Measurements from ENCODE around the gene MLH3. TPM values are rescaled to one million over a fixed set of nuclear protein-coding genes. Genes with fewer than 3 reads are reported as not detected.

MLH3 gene
- polyA plus RNA-seq, 1 donor (not counting 4 experiments of a cell fraction or from before 2014, with no cell fraction given) = 13.0 TPM

DNA sequence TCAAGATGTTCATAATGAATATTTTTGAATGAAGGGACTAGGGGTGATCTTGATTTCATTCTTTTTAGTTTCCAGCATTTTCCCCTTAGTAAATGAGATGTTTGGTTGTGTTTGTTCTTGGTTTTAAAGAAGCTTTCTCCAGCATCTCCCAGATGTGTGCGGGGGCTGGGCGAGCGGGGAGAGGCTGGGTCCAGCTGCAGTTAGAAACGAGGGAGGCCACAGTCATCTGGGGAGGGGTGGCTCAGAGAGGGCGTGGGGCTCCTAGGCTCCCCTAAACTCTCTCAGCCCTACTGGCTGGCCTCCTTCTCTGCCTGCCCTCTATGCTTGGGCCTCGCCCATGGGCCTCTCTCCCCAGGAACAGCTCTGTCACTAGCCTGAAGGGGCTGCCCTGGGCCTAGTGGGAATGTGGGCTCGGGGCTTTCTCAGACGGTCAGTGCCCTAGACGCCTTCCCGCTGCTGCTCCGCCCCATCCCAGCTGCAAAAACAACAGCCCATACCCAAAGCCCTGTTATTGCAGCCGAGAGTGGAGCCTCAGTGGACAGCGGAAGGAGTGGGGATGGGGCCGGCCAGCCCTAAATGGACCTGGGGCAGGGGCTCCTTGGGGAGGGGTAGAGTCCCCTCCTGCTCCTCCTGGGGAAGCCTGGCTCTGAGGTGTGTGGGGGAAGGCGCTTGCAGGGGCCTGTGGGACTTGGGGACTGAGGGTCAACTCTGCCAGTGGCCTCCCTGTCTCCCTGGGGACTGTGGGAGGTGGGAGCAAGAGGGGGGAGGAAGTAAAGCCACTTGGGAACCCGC, 66.8 kb downstream of the MLH3 start:
- dilution Hi-C loops (cut with MboI; ENCODE audit: extremely low pct_ligation_motif_present, low sequenced_read_pairs) = no loop called here

DNA sequence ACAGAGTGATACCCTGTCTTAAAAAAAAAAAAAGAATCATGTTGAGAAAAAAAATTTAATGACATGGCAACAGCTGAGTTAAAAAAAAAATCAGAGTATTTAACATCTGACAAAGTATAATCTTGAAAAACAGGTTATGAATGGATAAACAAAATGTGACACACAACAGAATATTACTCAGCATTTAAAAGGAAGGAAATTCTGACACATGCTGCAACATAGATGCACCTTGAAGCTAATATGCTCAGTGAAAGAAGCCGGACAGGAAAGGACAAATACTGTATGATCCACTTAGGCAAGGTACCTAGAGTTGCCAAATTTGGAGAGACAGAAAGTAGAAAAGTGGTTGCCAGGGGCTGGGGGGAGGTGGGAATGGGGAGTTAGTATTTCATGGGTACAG, 67.9 kb downstream of the MLH3 start:
- peaks cover 39% of the 10 kb centered on the region for H3K4me1 ChIP-seq (ENCODE audit: control insufficient read depth, extremely low read depth, insufficient read depth, low read length)
- no peaks in the 10 kb centered on the region for H3K27me3 ChIP-seq (ENCODE audit: control insufficient read depth, extremely low read depth, insufficient read depth, low read length)
- no peaks in the 10 kb centered on the region for H3K79me2 ChIP-seq (ENCODE audit: control insufficient read depth, insufficient read depth, low read length)
- dilution Hi-C loops (cut with MboI; ENCODE audit: extremely low pct_ligation_motif_present, low sequenced_read_pairs) = no loop called here
- H2AFZ ChIP-seq (ENCODE audit: control insufficient read depth, low read length) = no peak overlapping the region
- H4K20me1 ChIP-seq (ENCODE audit: control insufficient read depth, extremely low read depth, insufficient read depth, low read length) = no peaks in the 10 kb centered on the region
- no peaks in the 10 kb centered on the region for H3K9me3 ChIP-seq (ENCODE audit: control insufficient read depth, low read depth, low read length)
- no peaks in the 10 kb centered on the region for H3K9me1 ChIP-seq (ENCODE audit: control insufficient read depth, extremely low read depth, insufficient read depth, low read length)
- H3K36me3 ChIP-seq (ENCODE audit: control insufficient read depth in 2 of 2, extremely low read depth in 1 of 2, insufficient read depth in 2 of 2, low read length in 2 of 2) = no peaks in the 10 kb centered on the region
- DNase-seq (ENCODE audit: low read depth, low spot score) = no peak
- TF ChIP-seq, protein P1, sequence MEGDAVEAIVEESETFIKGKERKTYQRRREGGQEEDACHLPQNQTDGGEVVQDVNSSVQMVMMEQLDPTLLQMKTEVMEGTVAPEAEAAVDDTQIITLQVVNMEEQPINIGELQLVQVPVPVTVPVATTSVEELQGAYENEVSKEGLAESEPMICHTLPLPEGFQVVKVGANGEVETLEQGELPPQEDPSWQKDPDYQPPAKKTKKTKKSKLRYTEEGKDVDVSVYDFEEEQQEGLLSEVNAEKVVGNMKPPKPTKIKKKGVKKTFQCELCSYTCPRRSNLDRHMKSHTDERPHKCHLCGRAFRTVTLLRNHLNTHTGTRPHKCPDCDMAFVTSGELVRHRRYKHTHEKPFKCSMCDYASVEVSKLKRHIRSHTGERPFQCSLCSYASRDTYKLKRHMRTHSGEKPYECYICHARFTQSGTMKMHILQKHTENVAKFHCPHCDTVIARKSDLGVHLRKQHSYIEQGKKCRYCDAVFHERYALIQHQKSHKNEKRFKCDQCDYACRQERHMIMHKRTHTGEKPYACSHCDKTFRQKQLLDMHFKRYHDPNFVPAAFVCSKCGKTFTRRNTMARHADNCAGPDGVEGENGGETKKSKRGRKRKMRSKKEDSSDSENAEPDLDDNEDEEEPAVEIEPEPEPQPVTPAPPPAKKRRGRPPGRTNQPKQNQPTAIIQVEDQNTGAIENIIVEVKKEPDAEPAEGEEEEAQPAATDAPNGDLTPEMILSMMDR (optimal IDR thresholded peaks at IDR 0.05 in 1 of 3, IDR thresholded peaks at IDR 0.05 in 1 of 3, conservative IDR thresholded peaks at IDR 0.05 in 1 of 3; ENCODE audit: extremely low read depth in 1 of 3, insufficient read depth in 2 of 3, low read length in 3 of 3) = no peak
- TF ChIP-seq EZH2 (IDR thresholded peaks at IDR 0.05; ENCODE audit: low read length) = no peak
- no peak overlapping the region for H3K4me2 ChIP-seq (ENCODE audit: control insufficient read depth, extremely low read depth, insufficient read depth, low read depth, low read length)
- peak overlapping the region; percentile 32 for H3K27ac ChIP-seq (ENCODE audit: control insufficient read depth, insufficient read depth, low read length)
- H3K4me3 ChIP-seq (ENCODE audit: control insufficient read depth in 2 of 3, extremely low read depth in 1 of 3, insufficient read depth in 2 of 3, low read depth in 1 of 3, low read length in 3 of 3) = no peak overlapping the region
- no peak overlapping the region for H3K9ac ChIP-seq (ENCODE audit: control insufficient read depth, extremely low read depth, insufficient read depth, low read length)
- FAIRE-seq = no peak

More for the DNA sequence above, 66.8 kb downstream of the MLH3 start:
- Histone ChIP-seq H3K27me3 (ENCODE audit: control insufficient read depth, extremely low read depth, insufficient read depth, low read length) (no peaks in the 10 kb centered on the region), H3K36me3 (ENCODE audit: control insufficient read depth in 2 of 2, extremely low read depth in 1 of 2, insufficient read depth in 2 of 2, low read length in 2 of 2) (no peaks in the 10 kb centered on the region), H4K20me1 (ENCODE audit: control insufficient read depth, extremely low read depth, insufficient read depth, low read length) (no peaks in the 10 kb centered on the region), H3K79me2 (ENCODE audit: control insufficient read depth, insufficient read depth, low read length) (no peaks in the 10 kb centered on the region), H3K9me3 (ENCODE audit: control insufficient read depth, low read depth, low read length) (no peaks in the 10 kb centered on the region), H3K4me2 (ENCODE audit: control insufficient read depth, extremely low read depth, insufficient read depth, low read depth, low read length) (no peak overlapping the region), H2AFZ (ENCODE audit: control insufficient read depth, low read length) (no peak overlapping the region), H3K27ac (ENCODE audit: control insufficient read depth, insufficient read depth, low read length) (no peak overlapping the region), H3K9ac (ENCODE audit: control insufficient read depth, extremely low read depth, insufficient read depth, low read length) (no peak overlapping the region), H3K9me1 (ENCODE audit: control insufficient read depth, extremely low read depth, insufficient read depth, low read length) (no peaks in the 10 kb centered on the region), H3K4me1 (ENCODE audit: control insufficient read depth, extremely low read depth, insufficient read depth, low read length) (peaks cover 35% of the 10 kb centered on the region), H3K4me3 (ENCODE audit: control insufficient read depth in 2 of 3, extremely low read depth in 1 of 3, insufficient read depth in 2 of 3, low read depth in 1 of 3, low read length in 3 of 3) (no peak overlapping the region)
- no peak for DNase-seq (ENCODE audit: low read depth, low spot score)
- FAIRE-seq = no peak
- TF ChIP-seq, protein P1 (optimal IDR thresholded peaks at IDR 0.05 in 1 of 3, IDR thresholded peaks at IDR 0.05 in 1 of 3, conservative IDR thresholded peaks at IDR 0.05 in 1 of 3; ENCODE audit: extremely low read depth in 1 of 3, insufficient read depth in 2 of 3, low read length in 3 of 3) = no peak
- no peak for TF ChIP-seq EZH2 (IDR thresholded peaks at IDR 0.05; ENCODE audit: low read length)

Measured in keratinocyte (primary cell).